ENCODE data around the gene AOPEP.

AOPEP gene

GRCh38 chr9:94921656-94922055 lies 195.2 kb downstream of the AOPEP start:
- Histone ChIP-seq H3K36me3 (ENCODE audit: control insufficient read depth in 4 of 4, insufficient read depth in 4 of 4, low read length in 3 of 4) (peaks cover 0 to 4% (median 2%) of the 10 kb centered on the region in 4 experiments), H3K27ac (ENCODE audit: insufficient read depth in 1 of 2, low read depth in 1 of 2, low read length in 2 of 2, poor library complexity in 1 of 2, severe bottlenecking in 2 of 2) (no peak overlapping the region), H3K9me3 (ENCODE audit: control extremely low read depth in 1 of 5, control insufficient read depth in 4 of 5, insufficient read depth in 2 of 5, low read depth in 1 of 5, low read length in 4 of 5) (no peaks in the 10 kb centered on the region), H3K4me1 (ENCODE audit: control extremely low read depth in 1 of 4, control insufficient read depth in 4 of 4, insufficient read depth in 4 of 4, low read length in 3 of 4) (peaks cover 0 to 5% (median 2%) of the 10 kb centered on the region in 4 experiments), H3K4me3 (ENCODE audit: control insufficient read depth in 1 of 7, extremely low read depth in 1 of 7, insufficient read depth in 4 of 7, low read depth in 2 of 7, low read length in 6 of 7) (no peak overlapping the region), H3K27me3 (replicated peaks in 2 of 5; ENCODE audit: control insufficient read depth in 4 of 5, insufficient read depth in 5 of 5, low read length in 4 of 5) (no peaks in the 10 kb centered on the region)
- ChIA-PET POLR2A (no interaction called here), CTCF (interaction anchor here (2.6 kb wide), 1 partner anchor 139 kb away, joined by 9 read pairs; no protein-coding TSS in a partner anchor)
- 98% methylated on average over 8 of the region's 11 CpGs for WGBS (ENCODE audit: insufficient coverage)
- no peak for DNase-seq

- H3K4me3 ChIP-seq (ENCODE audit: control insufficient read depth in 1 of 7, extremely low read depth in 1 of 7, insufficient read depth in 4 of 7, low read depth in 2 of 7, low read length in 6 of 7), result no peak overlapping the region
- H3K4me1 ChIP-seq (ENCODE audit: control extremely low read depth in 1 of 4, control insufficient read depth in 4 of 4, insufficient read depth in 4 of 4, low read length in 3 of 4), result peaks cover 0 to 5% (median 2%) of the 10 kb centered on the region in 4 experiments
- CTCF ChIA-PET, result interaction anchor here (2.6 kb wide), 1 partner anchor 140 kb away, joined by 9 read pairs; no protein-coding TSS in a partner anchor
- H3K9me3 ChIP-seq (ENCODE audit: control extremely low read depth in 1 of 5, control insufficient read depth in 4 of 5, insufficient read depth in 2 of 5, low read depth in 1 of 5, low read length in 4 of 5), result no peaks in the 10 kb centered on the region
- no peak for DNase-seq
- 100% methylated on average over 9 of the region's 10 CpGs for WGBS (ENCODE audit: insufficient coverage)
- H3K36me3 ChIP-seq (ENCODE audit: control insufficient read depth in 4 of 4, insufficient read depth in 4 of 4, low read length in 3 of 4), result peaks cover 0 to 4% (median 2%) of the 10 kb centered on the region in 4 experiments
- H3K27ac ChIP-seq (ENCODE audit: insufficient read depth in 1 of 2, low read depth in 1 of 2, low read length in 2 of 2, poor library complexity in 1 of 2, severe bottlenecking in 2 of 2), result no peak overlapping the region
- no peaks in the 10 kb centered on the region for H3K27me3 ChIP-seq (replicated peaks in 2 of 5; ENCODE audit: control insufficient read depth in 4 of 5, insufficient read depth in 5 of 5, low read length in 4 of 5)
- POLR2A ChIA-PET, result no interaction called here
Measured at GRCh38 chr9:94922098-94922607, 195.7 kb downstream of the AOPEP start.

GRCh38 chr9:94922691-94923107 lies 196.2 kb downstream of the AOPEP start:
- Histone ChIP-seq H3K9me3 (ENCODE audit: control extremely low read depth in 1 of 5, control insufficient read depth in 4 of 5, insufficient read depth in 2 of 5, low read depth in 1 of 5, low read length in 4 of 5) (no peaks in the 10 kb centered on the region), H3K27ac (ENCODE audit: insufficient read depth in 1 of 2, low read depth in 1 of 2, low read length in 2 of 2, poor library complexity in 1 of 2, severe bottlenecking in 2 of 2) (no peak overlapping the region), H3K27me3 (replicated peaks in 2 of 5; ENCODE audit: control insufficient read depth in 4 of 5, insufficient read depth in 5 of 5, low read length in 4 of 5) (no peaks in the 10 kb centered on the region), H3K4me3 (ENCODE audit: control insufficient read depth in 1 of 7, extremely low read depth in 1 of 7, insufficient read depth in 4 of 7, low read depth in 2 of 7, low read length in 6 of 7) (no peak overlapping the region), H3K4me1 (ENCODE audit: control extremely low read depth in 1 of 4, control insufficient read depth in 4 of 4, insufficient read depth in 4 of 4, low read length in 3 of 4) (peaks cover 0 to 3% (median 1%) of the 10 kb centered on the region in 4 experiments), H3K36me3 (ENCODE audit: control insufficient read depth in 4 of 4, insufficient read depth in 4 of 4, low read length in 3 of 4) (peaks cover 0 to 4% (median 2%) of the 10 kb centered on the region in 4 experiments)
- ChIA-PET POLR2A (no interaction called here), CTCF (interaction anchor here (0.5 to 2.6 kb wide), 2 partner anchors 100 to 140 kb away, joined by 3 to 9 read pairs; no protein-coding TSS in a partner anchor)
- no peak for DNase-seq
- 96% methylated on average over 5 of the region's 5 CpGs for WGBS (ENCODE audit: insufficient coverage)

GRCh38 chr9:94923326-94924089 lies 197.0 kb downstream of the AOPEP start:
- DNase-seq, result no peak
- H3K4me1 ChIP-seq (ENCODE audit: control extremely low read depth in 1 of 4, control insufficient read depth in 4 of 4, insufficient read depth in 4 of 4, low read length in 3 of 4), result no peaks in the 10 kb centered on the region
- POLR2A ChIA-PET, result no interaction called here
- H3K4me3 ChIP-seq (ENCODE audit: control insufficient read depth in 1 of 7, extremely low read depth in 1 of 7, insufficient read depth in 4 of 7, low read depth in 2 of 7, low read length in 6 of 7), result no peak overlapping the region
- CTCF ChIA-PET, result interaction anchor here (0.5 kb wide), 1 partner anchor 99 kb away, joined by 3 read pairs; no protein-coding TSS in a partner anchor
- peaks cover 0 to 7% (median 2%) of the 10 kb centered on the region in 4 experiments for H3K36me3 ChIP-seq (ENCODE audit: control insufficient read depth in 4 of 4, insufficient read depth in 4 of 4, low read length in 3 of 4)
- H3K9me3 ChIP-seq (ENCODE audit: control extremely low read depth in 1 of 5, control insufficient read depth in 4 of 5, insufficient read depth in 2 of 5, low read depth in 1 of 5, low read length in 4 of 5), result no peaks in the 10 kb centered on the region
- H3K27me3 ChIP-seq (replicated peaks in 2 of 5; ENCODE audit: control insufficient read depth in 4 of 5, insufficient read depth in 5 of 5, low read length in 4 of 5), result no peaks in the 10 kb centered on the region
- WGBS (ENCODE audit: insufficient coverage), result 98% methylated on average over 11 of the region's 11 CpGs
- no peak overlapping the region for H3K27ac ChIP-seq (ENCODE audit: insufficient read depth in 1 of 2, low read depth in 1 of 2, low read length in 2 of 2, poor library complexity in 1 of 2, severe bottlenecking in 2 of 2)

GRCh38 chr9:94925751-94926430 lies 199.4 kb downstream of the AOPEP start:
- no peaks in the 10 kb centered on the region for H3K4me1 ChIP-seq (ENCODE audit: control extremely low read depth in 1 of 4, control insufficient read depth in 4 of 4, insufficient read depth in 4 of 4, low read length in 3 of 4)

GRCh38 chr9:94926431-94926800 lies 199.9 kb downstream of the AOPEP start:
- ChIA-PET POLR2A (no interaction called here), CTCF (no interaction called here)
- WGBS (ENCODE audit: insufficient coverage), result 95% methylated on average over 3 of the region's 7 CpGs
- Histone ChIP-seq H3K4me1 (ENCODE audit: control extremely low read depth in 1 of 4, control insufficient read depth in 4 of 4, insufficient read depth in 4 of 4, low read length in 3 of 4) (no peaks in the 10 kb centered on the region), H3K4me3 (ENCODE audit: control insufficient read depth in 1 of 7, extremely low read depth in 1 of 7, insufficient read depth in 4 of 7, low read depth in 2 of 7, low read length in 6 of 7) (no peak overlapping the region), H3K27me3 (replicated peaks in 2 of 5; ENCODE audit: control insufficient read depth in 4 of 5, insufficient read depth in 5 of 5, low read length in 4 of 5) (no peaks in the 10 kb centered on the region), H3K36me3 (ENCODE audit: control insufficient read depth in 4 of 4, insufficient read depth in 4 of 4, low read length in 3 of 4) (peaks cover 0 to 7% (median 2%) of the 10 kb centered on the region in 4 experiments), H3K9me3 (ENCODE audit: control extremely low read depth in 1 of 5, control insufficient read depth in 4 of 5, insufficient read depth in 2 of 5, low read depth in 1 of 5, low read length in 4 of 5) (no peaks in the 10 kb centered on the region), H3K27ac (ENCODE audit: insufficient read depth in 1 of 2, low read depth in 1 of 2, low read length in 2 of 2, poor library complexity in 1 of 2, severe bottlenecking in 2 of 2) (no peak overlapping the region)
- DNase-seq, result no peak

More at GRCh38 chr9:94925751-94926430, 199.4 kb downstream of the AOPEP start:
- CTCF ChIA-PET, result no interaction called here
- no peak overlapping the region for H3K27ac ChIP-seq (ENCODE audit: insufficient read depth in 1 of 2, low read depth in 1 of 2, low read length in 2 of 2, poor library complexity in 1 of 2, severe bottlenecking in 2 of 2)
- POLR2A ChIA-PET, result no interaction called here
- peaks cover 0 to 7% (median 2%) of the 10 kb centered on the region in 4 experiments for H3K36me3 ChIP-seq (ENCODE audit: control insufficient read depth in 4 of 4, insufficient read depth in 4 of 4, low read length in 3 of 4)
- H3K4me3 ChIP-seq (ENCODE audit: control insufficient read depth in 1 of 7, extremely low read depth in 1 of 7, insufficient read depth in 4 of 7, low read depth in 2 of 7, low read length in 6 of 7), result no peak overlapping the region
- H3K27me3 ChIP-seq (replicated peaks in 2 of 5; ENCODE audit: control insufficient read depth in 4 of 5, insufficient read depth in 5 of 5, low read length in 4 of 5), result no peaks in the 10 kb centered on the region
- no peak for DNase-seq
- no peaks in the 10 kb centered on the region for H3K9me3 ChIP-seq (ENCODE audit: control extremely low read depth in 1 of 5, control insufficient read depth in 4 of 5, insufficient read depth in 2 of 5, low read depth in 1 of 5, low read length in 4 of 5)
- over 99% methylated on average over 10 of the region's 10 CpGs for WGBS (ENCODE audit: insufficient coverage)
